ENCODE measurements around the gene NR2C2.
"Not testable (repeated sequence)": the region's sequence is repeated elsewhere in the genome, so short reads cannot be mapped to it uniquely, and the experiment has no call there.

The NR2C2 gene

DNA sequence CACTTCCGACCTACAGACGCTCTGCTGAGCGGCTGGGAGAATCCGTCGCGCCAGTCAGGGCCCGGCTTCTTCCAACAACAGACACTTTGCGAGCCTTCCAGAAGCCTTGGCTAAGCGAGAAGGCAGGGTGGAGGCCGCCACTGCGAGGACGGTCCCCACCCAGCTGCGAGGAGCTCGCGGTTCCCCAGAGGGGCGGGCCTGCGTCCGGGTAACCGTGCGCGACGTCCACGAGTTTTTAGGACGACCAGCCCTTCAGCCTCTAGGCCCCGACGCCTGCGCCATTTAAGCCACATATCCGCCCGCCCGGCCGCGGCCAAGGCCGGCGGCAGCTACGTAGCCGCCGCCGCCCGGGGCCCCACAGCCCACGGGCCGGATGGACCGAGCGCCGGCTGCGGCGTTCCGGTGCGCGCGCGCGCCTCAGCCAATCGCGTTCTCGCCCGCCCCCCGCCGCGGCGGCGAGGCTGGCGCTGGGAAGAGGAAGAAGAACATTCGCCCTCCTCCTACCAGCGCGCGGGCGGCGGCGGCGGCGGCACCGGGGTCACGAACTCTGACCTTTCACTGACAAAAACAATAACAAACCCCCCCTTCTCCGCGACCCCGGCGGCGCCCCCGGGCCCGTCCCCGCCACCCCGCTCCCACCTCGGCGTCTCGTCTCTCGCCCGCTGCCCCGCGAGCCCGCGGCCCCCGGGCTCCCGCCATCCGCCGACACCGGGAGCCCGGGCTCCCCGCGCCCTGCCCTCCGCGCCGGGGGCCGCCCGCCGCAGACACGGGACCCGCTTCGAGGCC is at the start of gene NR2C2:
TSS of gene NR2C2 (plus strand) at position 484 of the 786 bp plus-strand sequence. CDS start 56,332 bp downstream, outside the sequence.
- FAIRE-seq = no peak

DNA sequence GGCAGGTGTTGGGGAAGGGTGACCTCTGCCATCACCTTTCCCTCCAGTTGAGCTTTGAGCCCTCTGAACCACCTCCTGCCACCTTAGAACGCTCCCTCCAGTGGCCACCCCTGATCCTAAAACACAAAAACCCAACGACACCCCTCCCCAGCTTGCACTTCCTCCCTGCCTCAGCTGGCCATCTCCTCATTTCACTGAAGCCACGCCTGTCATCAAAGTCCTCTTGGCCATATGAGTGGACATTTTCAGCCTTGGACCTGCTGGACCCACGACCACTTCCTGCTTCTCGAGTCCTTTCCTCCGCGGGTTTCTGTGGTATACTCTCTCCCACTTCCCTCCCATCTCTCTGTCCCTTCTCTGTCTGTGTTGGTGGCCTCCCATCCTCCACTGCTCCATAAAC is 48.5 kb upstream of the NR2C2 start:
- FAIRE-seq = no peak

DNA sequence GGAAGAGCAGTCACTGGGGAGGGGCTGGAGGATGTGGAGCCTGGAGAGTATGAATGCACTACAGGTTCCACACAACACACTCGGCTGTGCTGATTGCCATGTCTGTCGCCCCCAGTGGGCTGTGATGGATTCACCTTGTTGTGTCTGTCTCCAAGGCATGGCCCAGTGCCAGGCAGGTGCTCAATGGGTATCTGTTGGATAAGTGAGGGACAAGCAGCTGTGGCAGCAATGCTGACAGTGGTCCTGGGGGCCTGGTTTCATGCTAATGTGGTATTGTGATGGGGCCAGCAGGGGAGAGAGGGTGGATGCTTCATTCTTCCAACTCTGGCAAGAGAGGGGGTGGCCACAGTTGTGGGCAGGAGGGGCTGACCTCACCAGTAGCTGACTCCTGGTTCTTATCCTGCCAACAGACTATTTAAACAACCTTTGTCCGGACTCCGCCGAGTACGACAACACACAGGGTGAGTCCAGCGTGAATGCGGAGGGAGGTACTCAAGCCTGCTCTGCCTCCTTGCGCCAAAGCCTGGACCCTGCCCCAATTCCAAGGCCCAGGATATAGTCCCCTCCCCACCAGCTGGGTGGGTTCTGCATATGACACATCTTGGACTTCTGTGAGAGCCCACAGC is 47.3 kb upstream of the NR2C2 start:
- no peak for FAIRE-seq

DNA sequence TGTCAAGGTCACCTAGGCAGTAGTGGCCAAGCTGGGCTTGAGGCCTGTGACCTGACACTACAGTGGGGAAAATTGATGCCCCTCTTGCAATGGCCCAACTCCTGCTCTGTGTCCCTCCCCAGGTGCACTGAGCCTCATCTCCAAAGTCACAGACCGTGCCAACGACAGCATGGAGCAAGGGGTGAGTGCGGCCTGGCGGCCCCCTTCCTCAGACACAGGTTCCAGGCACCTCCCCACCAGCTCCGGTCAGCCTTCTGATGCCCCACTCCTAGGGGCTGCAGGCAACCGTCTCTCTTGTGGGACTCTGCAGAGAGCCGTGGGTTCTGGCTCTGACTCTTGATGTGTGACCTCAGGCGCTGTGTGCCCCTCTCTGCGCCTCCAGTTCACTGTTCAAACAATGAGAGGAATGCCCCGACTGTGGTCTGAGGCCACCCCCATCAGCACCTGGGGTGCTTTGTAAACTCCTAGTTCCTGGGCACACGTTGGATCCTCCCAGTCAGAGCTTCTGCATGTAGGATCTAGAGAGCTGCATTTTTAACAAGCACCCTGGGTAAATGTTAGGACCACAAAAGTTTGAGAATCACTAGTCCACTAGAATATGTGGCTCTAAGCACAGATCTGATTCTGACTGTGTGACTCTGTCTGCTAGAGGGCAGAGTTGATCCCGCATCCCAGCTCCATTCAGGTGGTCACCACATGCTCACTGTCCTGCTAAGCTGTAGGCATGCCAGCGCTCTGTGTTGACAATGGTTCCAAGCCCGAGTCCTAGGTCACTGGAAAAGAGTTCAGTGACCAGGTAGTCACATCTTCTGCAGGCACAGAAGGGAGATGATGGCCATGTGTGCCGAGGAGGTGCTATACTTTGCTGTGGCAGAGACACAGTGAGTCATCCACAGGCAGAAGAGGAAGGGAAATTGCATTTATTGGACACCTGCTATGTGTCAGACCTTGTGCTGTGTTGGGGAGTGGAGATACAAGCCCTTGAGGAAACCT is 46.2 kb upstream of the NR2C2 start:
- FAIRE-seq = no peak

DNA sequence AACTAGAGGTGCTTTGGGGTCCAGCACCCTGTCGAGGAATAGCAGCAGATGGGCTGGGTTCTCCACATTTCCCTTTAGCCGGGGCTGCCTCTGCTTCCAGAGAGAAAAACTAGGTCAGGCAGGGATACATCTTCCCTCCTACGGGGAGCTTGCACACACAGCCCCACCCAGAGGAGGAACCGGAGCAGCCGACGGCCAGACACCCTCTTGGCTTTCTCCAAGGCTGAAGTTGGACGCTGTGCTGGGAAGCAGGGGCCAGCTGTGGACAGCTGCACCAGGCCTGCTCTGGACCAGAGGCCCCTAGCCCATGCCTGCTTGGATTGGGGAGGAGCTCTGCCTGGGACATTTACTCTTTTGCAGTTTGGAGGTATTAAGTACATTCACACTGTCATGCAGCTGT is 44.7 kb upstream of the NR2C2 start:
- FAIRE-seq = no peak

DNA sequence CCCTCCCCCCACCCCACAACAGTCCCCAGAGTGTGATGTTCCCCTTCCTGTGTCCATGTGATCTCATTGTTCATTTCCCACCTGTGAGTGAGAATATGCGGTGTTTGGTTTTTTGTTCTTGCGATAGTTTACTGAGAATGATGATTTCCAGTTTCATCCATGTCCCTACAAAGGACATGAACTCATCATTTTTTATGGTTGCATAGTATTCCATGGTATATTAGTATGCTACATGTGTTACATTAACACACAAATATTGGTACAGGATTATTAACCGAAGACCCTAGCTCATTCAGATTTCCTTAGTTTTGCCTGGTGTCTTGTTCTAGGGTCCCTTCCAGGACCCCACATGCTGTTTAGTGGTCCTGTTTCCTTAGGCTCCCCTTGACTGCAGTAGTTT is 43.9 kb upstream of the NR2C2 start:
- not testable (repeated sequence) for FAIRE-seq

DNA sequence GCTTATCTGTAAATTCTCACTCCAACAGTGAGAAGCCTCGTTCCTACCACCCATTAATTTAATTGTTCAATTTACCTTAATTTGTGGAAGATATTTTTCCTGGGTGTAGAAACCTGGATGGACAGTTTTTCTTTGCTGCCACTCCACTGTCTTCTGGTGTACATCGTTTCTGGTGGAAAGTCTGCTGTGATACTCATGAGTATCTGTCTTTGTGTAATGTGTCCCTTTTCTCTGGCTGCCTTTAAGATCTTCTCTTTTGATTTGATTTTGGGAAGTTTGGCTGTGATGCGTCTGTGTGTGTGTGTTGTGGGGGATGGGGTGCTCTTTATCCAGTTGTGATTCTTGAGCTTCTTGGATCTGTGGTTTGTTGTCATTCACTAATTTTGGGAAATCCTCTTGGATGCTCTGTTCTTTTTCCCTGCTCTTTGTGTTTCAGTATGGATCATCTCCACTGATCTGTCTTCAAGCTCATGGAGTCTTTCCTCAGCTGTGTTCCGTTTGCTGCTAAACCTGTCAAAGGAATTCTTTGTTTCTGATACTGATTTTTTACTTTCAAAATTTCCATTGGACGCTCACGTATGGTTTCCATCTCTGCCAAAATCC is 42.2 kb upstream of the NR2C2 start:
- FAIRE-seq = no peak

DNA sequence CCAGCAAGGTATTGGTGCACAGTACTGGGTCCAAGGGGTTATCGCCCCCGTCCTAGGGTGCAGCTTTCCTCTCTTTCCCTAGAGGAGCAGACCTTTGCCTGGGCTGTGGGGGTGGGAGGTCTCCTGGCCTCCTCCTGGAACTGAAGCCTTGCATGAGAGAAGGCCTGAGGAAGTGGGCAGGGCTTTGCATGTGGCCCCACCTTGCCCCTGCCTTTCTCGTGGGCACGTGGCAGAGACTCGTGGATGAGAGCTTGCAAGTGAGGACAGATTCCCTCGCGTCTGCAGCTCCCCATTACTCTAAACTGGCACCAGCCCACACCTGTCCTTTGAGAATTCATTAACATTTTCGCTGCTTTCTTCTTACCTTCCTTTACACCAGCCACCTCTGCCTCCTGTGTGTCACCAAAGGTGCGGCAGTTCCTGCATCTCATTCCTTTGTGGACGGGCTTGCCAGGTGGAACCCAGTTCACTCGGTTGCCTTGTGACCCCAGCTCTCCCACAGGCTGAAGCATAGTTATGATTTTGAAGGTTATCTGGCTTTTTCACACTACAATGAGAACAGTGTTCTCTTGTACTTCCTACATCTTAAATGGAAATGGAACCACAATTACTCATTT is 40.9 kb upstream of the NR2C2 start:
- no peak for FAIRE-seq

DNA sequence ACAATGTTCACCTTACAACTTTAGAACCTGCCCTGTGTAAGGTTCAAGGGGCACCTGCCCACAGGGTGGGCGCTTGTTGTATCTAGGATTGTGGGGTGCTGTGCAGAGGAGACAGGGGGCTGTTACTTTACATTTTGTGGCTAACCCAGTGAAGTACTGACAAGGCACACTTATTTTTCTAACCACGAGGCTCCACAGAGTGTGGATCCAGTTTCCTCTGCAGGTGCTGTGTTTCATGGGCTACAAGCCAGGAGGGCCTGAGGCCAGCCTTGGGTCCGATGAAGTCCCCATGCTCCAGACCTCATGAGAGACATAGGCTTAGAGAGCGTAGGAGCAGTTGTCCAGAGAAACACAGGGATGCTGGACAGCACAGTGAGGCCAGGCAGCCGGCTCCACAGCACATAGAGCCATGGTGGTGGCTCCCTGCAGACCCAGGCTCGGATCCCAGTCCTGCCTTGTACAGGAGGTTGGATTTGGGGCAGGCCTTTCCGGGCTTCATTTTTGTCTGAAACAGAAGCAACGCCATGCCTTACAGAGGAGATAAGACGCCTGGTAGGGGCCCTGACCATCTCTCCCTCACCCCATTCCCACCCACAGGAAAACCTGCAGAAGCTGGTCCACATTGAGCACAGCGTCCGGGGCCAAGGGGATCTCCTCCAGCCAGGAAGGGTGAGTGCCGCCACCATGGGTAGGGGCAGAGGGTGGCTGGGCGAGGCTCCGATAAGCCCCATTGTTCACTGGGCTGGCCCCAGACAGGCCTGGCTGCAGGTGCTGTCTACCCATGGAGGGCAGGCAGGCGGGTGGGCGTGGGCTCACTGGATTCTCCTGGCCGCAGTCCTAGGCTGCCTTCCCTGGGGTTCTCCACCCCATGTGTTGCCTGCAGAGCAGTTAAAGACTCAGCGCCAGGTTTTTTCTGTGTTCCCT is 40.1 kb upstream of the NR2C2 start:
- no peak for FAIRE-seq

DNA sequence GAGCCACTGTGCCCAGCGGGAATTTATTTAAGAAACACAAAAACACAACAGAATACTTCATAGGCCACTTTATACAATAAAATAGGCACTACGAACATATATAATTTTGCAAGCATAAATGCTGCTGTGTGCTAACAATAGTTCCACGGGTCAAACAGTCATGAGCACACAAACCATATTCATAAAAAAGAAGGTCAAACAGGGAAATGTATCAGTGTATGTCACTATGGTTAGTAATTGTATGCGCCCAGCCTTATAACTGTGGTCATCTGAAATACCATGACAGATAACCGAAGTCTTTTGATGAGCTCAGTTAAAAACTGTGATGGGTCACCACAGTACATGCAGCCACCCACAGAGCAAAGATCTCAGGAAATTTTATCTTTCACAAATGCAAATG is 38.1 kb upstream of the NR2C2 start:
- no peak for FAIRE-seq

DNA sequence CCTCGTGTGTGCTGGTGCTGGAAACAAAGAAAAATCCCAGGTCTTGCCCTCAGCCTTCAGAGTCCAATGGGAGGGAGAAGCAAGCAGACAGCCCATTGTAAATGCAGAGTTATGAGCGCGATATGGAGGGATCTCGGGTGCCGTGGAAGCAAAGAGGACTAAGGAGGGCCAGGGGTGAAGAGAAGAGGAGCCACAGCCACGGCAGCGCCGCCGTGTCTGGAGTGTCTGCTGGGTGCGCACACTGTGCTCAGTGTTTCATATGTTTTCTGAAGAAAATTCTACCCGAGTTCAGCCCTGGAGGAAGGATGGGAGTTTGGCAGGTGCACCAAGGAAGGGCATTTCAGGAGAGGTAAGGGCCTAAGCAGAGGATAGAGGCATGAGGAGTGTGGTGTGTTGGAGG is 35.7 kb upstream of the NR2C2 start:
- no peak for FAIRE-seq

DNA sequence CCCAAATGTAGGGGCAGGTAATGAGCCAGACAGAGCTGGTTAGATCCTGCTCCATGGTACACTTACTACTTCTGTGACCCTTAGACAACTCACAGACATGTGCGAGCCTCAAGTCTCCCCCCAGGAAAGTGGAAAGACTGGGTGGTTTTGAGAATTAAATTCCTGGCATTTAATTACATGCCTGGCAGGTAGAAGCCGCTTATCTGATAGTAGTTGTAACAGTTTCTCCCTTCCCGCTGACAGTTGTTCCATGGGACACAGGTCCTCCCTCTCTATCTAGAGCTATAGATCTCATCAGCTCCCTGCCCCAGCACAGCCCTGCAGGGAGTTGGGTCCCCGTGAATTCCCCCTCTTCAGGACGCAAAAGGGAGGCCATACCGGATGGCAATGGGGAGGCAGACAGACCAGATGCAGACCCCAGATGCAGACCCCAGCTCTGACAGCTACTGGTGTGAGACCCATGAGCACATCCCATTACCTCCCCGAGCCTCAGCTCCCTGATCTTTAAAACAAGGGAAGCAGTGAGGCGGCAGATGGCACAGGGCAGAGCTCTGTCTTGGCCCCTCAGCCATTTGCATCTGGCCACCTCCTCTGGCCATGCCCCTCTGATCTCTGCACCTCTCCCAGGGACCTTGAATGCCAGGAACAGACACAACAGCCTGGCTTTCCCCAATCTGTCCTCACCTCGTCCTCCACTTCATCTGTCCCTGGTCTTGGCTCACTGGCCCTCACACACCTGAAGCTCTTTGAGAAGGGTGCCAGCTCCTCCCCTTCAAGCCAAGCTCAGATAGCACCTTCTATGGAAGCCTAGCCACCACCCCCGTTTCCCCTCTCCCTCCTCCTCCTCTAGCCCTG is 34.1 kb upstream of the NR2C2 start:
- FAIRE-seq = no peak

DNA sequence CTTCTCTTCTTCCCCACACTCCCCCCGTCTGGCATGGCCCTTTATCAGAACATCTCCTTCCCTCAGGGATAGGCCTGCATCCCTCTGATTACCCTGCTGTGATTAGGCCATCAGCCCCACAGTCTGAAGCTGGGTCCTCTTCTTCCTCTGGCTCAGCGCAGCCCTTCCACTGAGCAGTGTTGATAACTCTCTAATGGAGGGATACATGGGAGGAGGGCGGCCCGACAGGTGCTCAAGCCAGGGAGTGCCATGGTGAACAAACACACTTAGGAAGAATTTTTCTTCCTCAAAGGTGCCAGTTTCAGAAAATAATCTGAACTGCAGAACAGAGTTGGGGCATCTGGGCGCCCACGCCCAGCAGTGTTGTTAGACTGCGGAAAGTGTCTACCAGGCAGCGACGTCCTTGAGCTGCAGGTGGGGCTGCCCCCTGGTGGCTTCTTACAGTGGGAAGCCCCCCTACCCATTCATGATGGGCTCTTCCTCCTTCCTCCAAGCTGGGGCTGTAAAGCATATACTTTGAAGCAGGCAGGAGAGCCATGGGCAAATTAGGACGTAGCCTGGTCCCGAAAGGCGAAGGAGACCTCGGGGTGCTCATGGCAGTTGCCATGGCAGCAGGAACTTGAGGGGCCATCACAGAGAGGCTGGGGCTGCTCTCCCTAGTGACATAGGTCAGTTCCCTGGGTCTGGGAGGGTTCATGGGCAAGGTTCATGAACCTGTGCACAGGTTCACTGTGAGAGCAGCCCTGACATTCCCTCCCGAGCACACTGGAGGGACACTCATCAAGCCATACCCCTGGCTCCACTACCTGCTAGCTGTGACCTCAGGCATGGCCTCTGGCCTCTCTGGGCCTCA is 33.2 kb upstream of the NR2C2 start:
- no peak for FAIRE-seq

DNA sequence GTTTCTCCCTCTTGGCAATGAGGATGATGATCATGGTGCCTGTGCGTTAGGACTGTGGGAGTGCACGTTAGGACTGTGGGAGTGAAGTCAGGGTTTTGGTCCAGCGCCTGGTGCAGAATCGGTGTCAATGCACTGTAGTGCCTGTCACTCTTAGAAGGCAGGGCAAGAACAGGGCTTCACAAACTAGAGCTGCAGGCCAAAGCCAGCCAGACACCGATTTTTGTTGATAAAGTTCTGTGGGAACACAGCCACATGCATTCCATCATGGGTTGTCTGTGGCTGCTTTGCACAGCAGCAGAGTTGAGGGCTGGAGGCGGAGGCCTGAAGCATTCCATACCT is 32.6 kb upstream of the NR2C2 start:
- no peak for FAIRE-seq

DNA sequence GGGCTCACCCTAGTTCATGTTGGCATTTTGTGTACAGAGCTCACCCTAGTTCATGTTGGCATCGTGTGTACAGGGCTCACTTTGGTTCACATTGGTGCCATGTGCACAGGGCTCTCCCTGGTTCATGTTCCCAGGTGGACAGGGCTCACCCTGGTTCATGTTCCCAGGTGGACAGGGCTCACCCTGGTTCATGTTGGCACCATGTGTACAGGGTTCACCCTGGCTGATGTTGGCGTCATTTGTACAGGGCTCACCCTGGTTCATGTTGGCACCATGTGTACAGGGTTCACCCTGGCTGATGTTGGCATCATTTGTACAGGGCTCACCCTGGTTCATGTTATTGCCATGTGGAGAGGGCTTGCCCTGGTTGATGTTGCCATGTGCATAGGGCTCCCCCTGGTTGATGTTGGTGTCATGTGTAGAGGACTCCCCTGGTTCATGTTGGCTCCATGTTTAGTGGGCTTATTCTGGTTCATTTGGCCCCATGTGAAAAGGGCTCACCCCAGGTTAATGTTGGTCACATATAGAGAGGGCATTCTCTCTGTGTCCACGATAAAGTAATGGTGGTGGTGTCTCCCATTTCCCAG is 31.7 kb upstream of the NR2C2 start:
- FAIRE-seq = no peak

DNA sequence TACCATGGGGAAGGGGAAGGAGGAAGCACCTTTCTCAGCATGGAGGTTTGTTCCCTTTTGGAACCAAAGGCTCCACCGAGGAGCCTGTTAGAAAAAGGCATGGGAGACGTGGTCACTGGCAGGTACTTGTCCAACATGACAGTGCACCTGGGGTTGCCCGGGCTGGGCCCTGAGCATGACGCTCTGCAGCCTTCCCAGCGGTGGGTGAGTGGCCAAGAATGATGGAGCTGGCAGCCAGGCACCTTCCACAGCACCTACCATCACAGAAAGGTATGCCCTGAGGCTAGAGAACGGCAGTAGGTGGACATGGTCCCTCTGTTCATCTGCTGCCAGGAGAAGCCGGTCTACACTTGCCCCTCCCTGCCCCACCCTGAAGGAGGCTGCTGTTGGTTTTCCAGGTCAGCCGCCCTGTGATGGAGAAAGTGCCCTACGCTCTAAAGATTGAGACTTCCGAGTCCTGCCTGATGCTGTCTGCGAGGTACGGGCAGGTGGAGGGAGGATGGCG is 29.0 kb upstream of the NR2C2 start:
- FAIRE-seq = no peak

DNA sequence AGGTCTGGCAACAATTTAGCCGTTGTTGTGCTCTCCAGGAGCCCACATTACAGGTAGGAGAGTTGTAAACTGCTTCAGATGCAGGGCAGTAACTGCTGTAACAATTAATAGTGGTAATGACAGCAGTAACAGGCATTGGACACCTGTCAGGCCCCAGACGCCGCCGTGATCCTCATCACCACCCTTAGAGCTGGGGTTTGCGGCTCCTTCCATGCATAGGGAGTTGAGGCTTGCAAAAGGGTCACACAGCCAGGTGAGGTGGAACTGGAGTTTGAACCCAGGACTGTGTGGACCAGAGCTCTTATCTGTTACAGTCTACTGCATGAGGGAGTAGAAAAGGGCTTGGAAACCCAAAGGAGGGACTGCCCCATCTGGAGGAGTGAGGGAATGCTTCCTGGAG is 26.8 kb upstream of the NR2C2 start:
- FAIRE-seq = no peak

DNA sequence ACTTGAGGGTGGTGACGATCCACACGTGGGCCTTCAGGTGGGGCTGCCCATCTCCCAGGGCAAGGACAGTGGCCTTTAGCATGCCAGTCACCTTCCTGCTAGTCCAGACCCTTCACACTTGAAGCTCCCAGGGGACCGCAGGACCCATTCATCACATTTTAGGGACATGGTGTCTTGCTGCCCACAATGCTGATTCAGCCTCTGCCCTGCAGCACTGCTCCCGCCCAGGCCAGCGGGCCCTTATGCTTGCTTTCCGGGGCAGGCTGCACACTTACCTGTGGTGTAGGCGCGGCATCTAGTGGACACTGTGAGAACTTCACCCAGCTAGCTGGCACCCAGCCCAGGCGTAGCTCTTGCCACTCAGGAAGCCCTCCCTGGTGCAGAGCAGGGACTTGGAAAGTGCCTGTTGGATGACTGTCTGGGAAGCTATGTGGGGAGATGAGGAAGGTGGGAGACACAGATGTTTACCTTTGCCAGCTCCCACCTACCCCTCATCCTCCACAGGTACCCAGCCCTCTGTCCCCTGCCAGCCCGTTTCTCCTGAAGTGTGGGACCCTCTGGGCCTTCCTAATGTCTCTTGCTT is 26.3 kb upstream of the NR2C2 start:
- no peak for FAIRE-seq

Measured in endometrium (tissue), 2 donors.